CD4-positive, alpha-beta memory T cell (primary cell): ENCODE measurements around the gene RNF215. TPM values are rescaled to one million over a fixed set of nuclear protein-coding genes. Genes with fewer than 3 reads are reported as not detected.

Source experiments
- CTCF ChIA-PET: fragments of 350-600 bp; sonication (Branson Sonifier 250); formaldehyde crosslinking; loops from one replicate; lab custom pipeline; 2021; ENCODE audit warnings: inconsistent platforms; ENCODE audit not compliant: partially characterized antibody; lab: Charles Lee
- POLR2A ChIA-PET: fragments of 350-600 bp; sonication (Branson Sonifier 250); formaldehyde crosslinking; loops from one replicate; lab custom pipeline; 2021; ENCODE audit not compliant: partially characterized antibody; lab: Charles Lee
- DNase-seq, 5 donors: peaks; one replicate each; pipeline versions ENCODE4 v3.0.0 to v3.0.0-alpha.2; 2020 to 2022; ENCODE audit warnings: mixed read lengths in 1 of 5
- H3K27ac ChIP-seq: one replicate; pipeline ENCODE4 v1.7.0; 2013; ENCODE audit warnings: low read depth, low read length
- H3K27me3 ChIP-seq: 2 replicates; pipeline ENCODE4 v1.7.0; 2013; ENCODE audit warnings: mild to moderate bottlenecking, low read length, moderate library complexity; ENCODE audit not compliant: insufficient read depth
- H3K36me3 ChIP-seq: 2 replicates; pipeline ENCODE4 v1.7.0; 2013; ENCODE audit warnings: mild to moderate bottlenecking, low read length, moderate library complexity; ENCODE audit not compliant: insufficient read depth
- H3K4me1 ChIP-seq: 2 replicates; pipeline ENCODE4 v1.7.0; 2013; ENCODE audit warnings: mild to moderate bottlenecking, low read length, moderate library complexity; ENCODE audit not compliant: insufficient read depth
- H3K4me3 ChIP-seq, 2 donors: one replicate each; pipeline ENCODE4 v1.7.0; 2013; ENCODE audit warnings: low read length in 2 of 2, mild to moderate bottlenecking in 1 of 2
- H3K9me3 ChIP-seq, 2 donors: one replicate each; pipeline ENCODE4 v1.7.0; 2013; ENCODE audit warnings: low read length in 2 of 2, control low read depth in 1 of 2; ENCODE audit not compliant: control insufficient read depth in 1 of 2
- H3K27ac Mint-ChIP-seq, 7 donors: one replicate each; pipeline ENCODE4 v1.8.0; 2020 to 2021; ENCODE audit warnings: mixed read lengths in 7 of 7, mild to moderate bottlenecking in 6 of 7, inconsistent platforms in 3 of 7, moderate library complexity in 3 of 7
- H3K27me3 Mint-ChIP-seq, 2 donors: one replicate each; pipeline ENCODE4 v1.8.0; 2020 to 2021; ENCODE audit warnings: mixed read lengths in 2 of 2
- H3K36me3 Mint-ChIP-seq, 2 donors: one replicate each; pipeline ENCODE4 v1.8.0; 2020 to 2021; ENCODE audit warnings: mixed read lengths in 2 of 2, inconsistent platforms in 1 of 2, mild to moderate bottlenecking in 1 of 2
- H3K4me1 Mint-ChIP-seq, 4 donors: one replicate each; pipeline ENCODE4 v1.8.0; 2020 to 2021; ENCODE audit warnings: mixed read lengths in 4 of 4, mild to moderate bottlenecking in 1 of 4
- H3K4me3 Mint-ChIP-seq, 8 donors: one replicate each; pipeline ENCODE4 v1.8.0; 2020 to 2021; ENCODE audit warnings: mixed read lengths in 8 of 8, mild to moderate bottlenecking in 7 of 8, moderate library complexity in 6 of 8, inconsistent platforms in 3 of 8
- H3K9me3 Mint-ChIP-seq, 8 donors: one replicate each; pipeline ENCODE4 v1.8.0; 2020 to 2021; ENCODE audit warnings: mixed read lengths in 8 of 8, mild to moderate bottlenecking in 5 of 8, inconsistent platforms in 3 of 8, moderate library complexity in 1 of 8
- intact Hi-C: fragments of 100-400 bp; cut with micrococcal nuclease; formaldehyde crosslinking; loops from one replicate; pipeline ENCODE4 v1.15.1; 2023
- polyA plus RNA-seq, 2 donors: library from polyadenylated mRNA; unstranded; fragments of 300-500 nt; fragmentation: Illumina TruSeq; gene quantifications; one replicate each; pipeline ENCODE4 v1.2.3, GENCODE V29; 2021
- total RNA-seq, 2 experiments: library from RNA; stranded (reverse); gene quantifications; one replicate each; pipeline ENCODE4 v1.2.3, GENCODE V29; 2021

Gene RNF215
- total and polyA plus RNA-seq, 4 experiments from 2014 or later, result 0.29 to 6.6 (median 3.3) TPM

- H3K27ac Mint-ChIP-seq, result peak overlapping the region in 4 of 7 donors; percentile 38 to 63 (median 42)
- peaks cover 3 to 20% (median 13%) of the 10 kb centered on the region in 4 donors for H3K4me1 Mint-ChIP-seq
- POLR2A ChIA-PET, result interaction anchor here (0.8 to 2.7 kb wide), 9 partner anchors 9 to 92 kb away, joined by 3 to 12 read pairs (median 3); partner anchors contain the start of genes CASTOR1, CCDC157 and SF3A1
- H3K4me3 Mint-ChIP-seq, result no peak overlapping the region
- peaks cover 10% of the 10 kb centered on the region for H3K4me1 ChIP-seq
- no peak overlapping the region for H3K27ac ChIP-seq
- no peaks in the 10 kb centered on the region for H3K9me3 Mint-ChIP-seq
- no peaks in the 10 kb centered on the region for H3K9me3 ChIP-seq
- CTCF ChIA-PET, result interaction anchor here (11.2 kb wide), 1 partner anchor 43 kb away, joined by 115 read pairs; the partner anchor contains the start of gene CASTOR1
- H3K27me3 ChIP-seq, result no peaks in the 10 kb centered on the region
- H3K4me3 ChIP-seq, result no peak overlapping the region
- H3K36me3 ChIP-seq, result peaks cover 61% of the 10 kb centered on the region
- intact Hi-C loops, result no loop called here
- H3K27me3 Mint-ChIP-seq, result no peaks in the 10 kb centered on the region
- no peak for DNase-seq
- H3K36me3 Mint-ChIP-seq, result peaks cover 47 to 66% of the 10 kb centered on the region in 2 donors
Observed at GRCh38 chr22:30332551-30332950, 54.7 kb downstream of the RNF215 start.

Other genes starting within 250 kb of the RNF215 start
- under 1 TPM; 0.26 to 0.58 TPM for gene LIF, start 140.7 kb downstream of the RNF215 start, total RNA-seq
- not detected for gene LIF, start 140.7 kb downstream of the RNF215 start, polyA plus RNA-seq
- 1 to 10 TPM; 1.1 to 1.6 TPM for gene OSM, start 120.6 kb downstream of the RNF215 start, total RNA-seq
- 100 to 1,000 TPM in 1 of 2 donors, 10 to 100 TPM in 1; 23.7 to 103 TPM for gene OSM, start 120.6 kb downstream of the RNF215 start, polyA plus RNA-seq
- gene CASTOR1, start 97.9 kb downstream of the RNF215 start, total RNA-seq, result 10 to 100 TPM; 13.7 to 14.9 TPM
- gene CASTOR1, start 97.9 kb downstream of the RNF215 start, polyA plus RNA-seq, result 10 to 100 TPM; 11.3 to 17.5 TPM
- gene TBC1D10A, start 60.5 kb downstream of the RNF215 start, total RNA-seq, result 10 to 100 TPM; 62.2 to 76.8 TPM
- gene TBC1D10A, start 60.5 kb downstream of the RNF215 start, polyA plus RNA-seq, result 10 to 100 TPM; 60.6 to 61.6 TPM
- gene SF3A1, start 30.5 kb downstream of the RNF215 start, total RNA-seq, result 100 to 1,000 TPM; 279 to 301 TPM
- gene SF3A1, start 30.5 kb downstream of the RNF215 start, polyA plus RNA-seq, result 100 to 1,000 TPM in 1 of 2 donors, 10 to 100 TPM in 1; 44.0 to 155 TPM
- gene CCDC157, start 30.4 kb downstream of the RNF215 start, total RNA-seq, result 1 to 10 TPM; 2.1 to 3.0 TPM
- 1 to 10 TPM in 1 of 2 donors, under 1 TPM in 1; 0.38 to 3.9 TPM for gene CCDC157, start 30.4 kb downstream of the RNF215 start, polyA plus RNA-seq
- 1 to 10 TPM; 6.0 to 8.6 TPM for gene SEC14L2, start 9.6 kb upstream of the RNF215 start, total RNA-seq
- gene SEC14L2, start 9.6 kb upstream of the RNF215 start, polyA plus RNA-seq, result 10 to 100 TPM in 1 of 2 donors, 1 to 10 TPM in 1; 9.7 to 13.8 TPM
- gene MTFP1, start 38.4 kb upstream of the RNF215 start, total RNA-seq, result 10 to 100 TPM; 13.5 to 15.7 TPM
- 10 to 100 TPM; 31.1 to 47.4 TPM for gene MTFP1, start 38.4 kb upstream of the RNF215 start, polyA plus RNA-seq
- gene SEC14L3, start 84.6 kb upstream of the RNF215 start, total RNA-seq, result not detected
- not detected for gene SEC14L3, start 84.6 kb upstream of the RNF215 start, polyA plus RNA-seq
- gene SEC14L4, start 118.3 kb upstream of the RNF215 start, total RNA-seq, result not detected
- gene SEC14L4, start 118.3 kb upstream of the RNF215 start, polyA plus RNA-seq, result not detected
- gene SEC14L6, start 159.3 kb upstream of the RNF215 start, total RNA-seq, result not detected
- gene SEC14L6, start 159.3 kb upstream of the RNF215 start, polyA plus RNA-seq, result not detected
- gene GAL3ST1, start 187.3 kb upstream of the RNF215 start, total RNA-seq, result 1 to 10 TPM; 1.4 to 2.8 TPM
- under 1 TPM in 1 of 2 donors, not detected in 1; 0.48 TPM for gene GAL3ST1, start 187.3 kb upstream of the RNF215 start, polyA plus RNA-seq
- 10 to 100 TPM; 50.1 to 51.6 TPM for gene PES1, start 204.5 kb upstream of the RNF215 start, total RNA-seq
- 10 to 100 TPM; 41.3 to 48.7 TPM for gene PES1, start 204.5 kb upstream of the RNF215 start, polyA plus RNA-seq
- gene TCN2, start 219.8 kb upstream of the RNF215 start, total RNA-seq, result 1 to 10 TPM in 1 of 2 experiments, under 1 TPM in 1; 0.93 to 1.2 TPM
- 1 to 10 TPM; 1.1 to 2.3 TPM for gene TCN2, start 219.8 kb upstream of the RNF215 start, polyA plus RNA-seq
- gene SLC35E4, start 248.4 kb upstream of the RNF215 start, total RNA-seq, result 1 to 10 TPM; 2.9 to 3.0 TPM
- gene SLC35E4, start 248.4 kb upstream of the RNF215 start, polyA plus RNA-seq, result under 1 TPM; 0.61 to 1.00 TPM